Astrocyte (in vitro differentiated cells and primary cell): Measurements from ENCODE around the gene NREP.

Source experiments
- CTCF ChIP-seq: IDR thresholded peaks from 2 replicates; pipeline ENCODE4 v1.5.1; 2011; ENCODE audit warnings: low read depth, mild to moderate bottlenecking, inconsistent platforms, low read length, moderate library complexity; ENCODE audit not compliant: insufficient read depth
- EZH2 ChIP-seq: IDR thresholded peaks from 2 replicates; pipeline ENCODE4 v1.6.1; 2012; ENCODE audit warnings: mild to moderate bottlenecking, low read length, inconsistent platforms; ENCODE audit not compliant: insufficient read depth

DNA sequence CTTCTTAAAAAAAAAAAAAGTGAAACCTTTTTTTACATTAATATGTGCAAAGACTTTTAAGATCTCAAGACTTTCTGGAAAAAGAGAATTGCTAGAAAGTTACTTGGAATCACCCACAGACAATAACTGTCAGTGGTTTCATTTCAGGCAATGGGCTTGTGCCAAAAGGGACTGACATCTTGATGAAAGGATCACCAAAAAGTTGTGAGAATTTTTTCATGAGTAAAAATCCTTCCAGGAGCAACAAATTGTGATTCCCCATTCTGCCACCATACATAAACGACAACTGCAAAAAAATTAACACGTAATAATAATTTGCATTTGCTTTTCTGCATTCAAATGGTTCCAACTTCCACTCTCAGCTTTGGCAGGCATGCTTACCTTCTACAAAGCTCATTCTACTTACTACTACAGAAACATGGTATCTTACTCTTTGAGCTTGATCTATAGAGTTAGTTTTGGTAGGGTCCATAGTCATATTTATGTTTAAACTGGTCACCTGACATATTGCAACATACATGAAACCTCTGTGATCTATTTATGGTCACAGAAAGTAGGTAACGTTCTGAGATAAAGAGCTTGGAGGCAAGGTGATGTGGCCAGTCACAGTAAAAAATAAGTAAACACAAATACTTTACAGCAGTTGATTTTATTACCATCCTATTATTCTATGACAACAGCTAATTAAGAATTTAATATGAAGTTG is 3.0 kb downstream of the NREP start:
- TF ChIP-seq CTCF (no peak), EZH2 (no peak)
